ENCODE measurements around the gene FAM131A.

The FAM131A gene

GRCh38 chr3:184357248-184358123 lies 20.1 kb downstream of the FAM131A start:
- DNase-seq (ENCODE audit: low read depth, low spot score), result no peak

DNA sequence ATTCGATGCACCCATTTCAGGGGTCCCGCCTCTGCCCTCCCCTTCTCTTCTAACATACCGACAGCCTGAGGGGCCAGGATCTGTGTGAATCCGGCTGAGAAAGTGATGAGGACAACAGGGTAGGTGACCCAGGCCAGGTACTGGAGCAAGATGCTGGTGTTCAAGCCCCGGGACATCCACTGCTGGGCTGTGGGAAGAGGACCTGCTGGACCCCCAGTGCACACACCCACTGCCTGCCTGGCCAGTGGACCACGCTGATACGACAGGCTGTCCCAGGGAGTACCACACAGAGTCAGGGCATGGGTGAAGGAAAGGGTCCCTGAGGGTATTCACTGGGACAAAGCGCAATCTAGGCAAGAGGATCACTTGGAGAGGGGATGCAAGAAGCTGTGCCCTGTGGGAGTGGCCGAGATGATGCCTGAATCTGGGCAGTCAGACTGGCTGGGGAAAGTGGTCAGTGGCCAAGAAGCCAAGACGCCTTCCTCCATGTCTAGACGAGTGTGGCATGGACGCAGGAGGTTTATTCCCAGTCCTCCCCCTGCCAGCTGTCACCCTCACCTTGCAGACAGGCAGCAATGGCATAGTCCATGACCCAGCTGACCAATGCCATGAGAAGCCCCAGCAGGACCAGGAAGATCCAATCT lies 20.8 kb downstream of the FAM131A start:
- DNase-seq (ENCODE audit: low read depth, low spot score), result no peak

- no peak for DNase-seq (ENCODE audit: low read depth, low spot score)
These were observed 21.5 kb downstream of the FAM131A start for GRCh38 chr3:184358921-184359350.

- no peak for DNase-seq (ENCODE audit: low read depth, low spot score)
These were observed 22.2 kb downstream of the FAM131A start for GRCh38 chr3:184359610-184360009.

DNA sequence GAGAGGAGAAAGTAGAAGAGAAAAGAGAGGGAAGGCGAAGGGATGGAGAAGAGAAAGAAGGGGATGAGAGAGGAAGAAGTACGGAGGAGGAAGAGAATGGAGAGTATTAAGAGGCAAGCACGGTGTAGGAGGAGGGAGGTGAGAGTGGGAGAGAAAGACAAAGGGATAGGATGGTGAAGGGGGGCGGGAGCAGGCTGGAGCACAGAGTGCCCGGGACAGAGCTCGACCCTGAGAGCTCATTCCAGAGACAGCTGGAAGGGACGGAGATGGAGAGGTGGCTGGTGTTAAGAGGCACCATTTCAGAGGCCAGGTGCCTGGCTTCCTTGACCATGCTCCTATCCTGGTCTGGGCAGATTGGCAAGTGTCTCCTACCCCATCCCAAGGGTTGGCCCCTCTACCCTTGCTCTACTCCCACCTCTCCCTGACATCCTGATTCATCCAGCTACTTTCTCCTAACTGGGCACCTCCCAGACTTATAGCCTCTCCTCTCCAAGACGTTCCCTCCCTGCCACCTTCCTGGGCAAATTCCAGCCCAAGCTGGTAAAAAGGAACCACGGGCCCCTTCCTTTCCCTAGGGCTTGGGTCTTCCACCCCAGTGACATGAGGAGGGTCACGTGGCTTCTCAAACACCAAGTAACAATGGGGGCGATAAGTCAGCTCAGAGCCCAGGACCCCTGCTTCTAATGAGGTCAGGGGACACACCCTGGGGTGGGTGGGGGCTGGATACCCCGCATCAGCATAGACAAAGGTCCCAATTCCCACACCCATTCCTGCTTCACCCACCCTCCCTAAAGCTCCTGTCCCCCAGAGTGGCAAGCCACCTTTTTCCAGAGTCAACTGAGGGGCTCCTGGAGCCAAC lies 22.9 kb downstream of the FAM131A start:
- no peak for DNase-seq (ENCODE audit: low read depth, low spot score)

GRCh38 chr3:184360929-184361531 lies 23.6 kb downstream of the FAM131A start:
- DNase-seq (ENCODE audit: low read depth, low spot score), result no peak

DNA sequence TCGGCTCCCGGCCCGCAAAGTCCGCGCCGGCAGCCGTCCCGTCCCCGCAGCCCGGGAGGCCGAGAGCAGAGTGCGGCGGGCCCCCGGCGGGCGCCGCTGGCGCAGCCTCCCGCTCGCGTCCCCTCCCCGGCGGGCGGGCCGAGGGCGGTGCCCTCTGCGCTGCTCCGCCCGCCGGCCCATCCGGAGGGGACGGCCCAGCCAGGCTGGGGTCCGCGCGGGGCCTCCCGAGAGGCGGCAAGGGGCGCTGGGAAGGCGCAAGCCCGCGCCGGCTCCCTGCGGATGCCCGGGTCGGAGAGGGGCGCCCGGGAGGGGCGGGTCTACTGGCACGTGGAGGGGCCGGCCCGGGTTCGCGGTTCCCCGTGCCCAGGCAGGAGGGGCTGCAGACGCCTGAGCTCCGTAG lies 24.1 kb downstream of the FAM131A start, which contains the start of the genes CLCN2 and POLR2H:
TSS of gene CLCN2 (minus strand) at position 74 of the 400 bp plus-strand sequence. CDS start 126 bp downstream, outside the sequence.
TSS of gene POLR2H (plus strand) at position 179 of the 400 bp plus-strand sequence. CDS start 1,783 bp downstream, outside the sequence.
- peak; percentile 85 for DNase-seq (ENCODE audit: low read depth, low spot score)

DNA sequence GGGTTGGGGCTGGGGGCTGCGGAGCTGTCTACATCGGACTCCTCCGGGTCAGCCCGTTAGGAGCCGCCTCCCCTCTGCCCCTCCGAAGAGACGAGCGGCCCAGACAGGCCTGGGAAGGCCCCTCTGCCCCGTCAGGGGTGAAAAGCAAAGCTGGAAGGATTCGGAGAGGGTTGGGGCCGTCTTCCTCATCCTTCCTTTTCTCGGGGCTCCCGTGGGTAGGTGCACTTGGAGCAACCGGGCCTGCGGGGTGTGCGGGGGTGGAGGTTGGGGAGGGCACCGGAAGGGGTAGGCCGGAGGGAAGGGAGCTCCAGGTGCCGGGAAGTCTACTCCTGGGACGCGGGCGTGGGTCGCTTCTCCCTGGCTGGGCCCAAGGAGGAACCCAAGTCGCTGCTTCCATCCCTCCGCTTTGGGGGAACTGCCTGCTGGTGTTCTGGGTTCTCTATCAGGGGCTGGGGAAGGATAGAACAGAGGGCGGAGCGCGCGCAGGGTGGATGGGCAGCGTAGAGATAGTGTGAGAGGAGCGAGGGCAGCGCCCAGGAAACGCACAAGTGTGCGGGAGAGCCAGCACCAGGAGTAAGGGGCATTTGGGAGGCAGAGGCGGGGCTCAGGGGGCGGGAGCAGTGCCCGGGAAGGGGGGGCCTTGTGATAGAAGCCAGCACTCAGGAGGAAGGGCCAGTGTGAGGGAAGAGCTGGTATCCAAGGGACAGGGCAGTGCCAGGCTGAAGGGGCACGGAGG lies 24.7 kb downstream of the FAM131A start:
- peak; percentile 78 for DNase-seq (ENCODE audit: low read depth, low spot score)

GRCh38 chr3:184362668-184363546 lies 25.5 kb downstream of the FAM131A start:
- peak; percentile 99 for DNase-seq (ENCODE audit: low read depth, low spot score)

DNA sequence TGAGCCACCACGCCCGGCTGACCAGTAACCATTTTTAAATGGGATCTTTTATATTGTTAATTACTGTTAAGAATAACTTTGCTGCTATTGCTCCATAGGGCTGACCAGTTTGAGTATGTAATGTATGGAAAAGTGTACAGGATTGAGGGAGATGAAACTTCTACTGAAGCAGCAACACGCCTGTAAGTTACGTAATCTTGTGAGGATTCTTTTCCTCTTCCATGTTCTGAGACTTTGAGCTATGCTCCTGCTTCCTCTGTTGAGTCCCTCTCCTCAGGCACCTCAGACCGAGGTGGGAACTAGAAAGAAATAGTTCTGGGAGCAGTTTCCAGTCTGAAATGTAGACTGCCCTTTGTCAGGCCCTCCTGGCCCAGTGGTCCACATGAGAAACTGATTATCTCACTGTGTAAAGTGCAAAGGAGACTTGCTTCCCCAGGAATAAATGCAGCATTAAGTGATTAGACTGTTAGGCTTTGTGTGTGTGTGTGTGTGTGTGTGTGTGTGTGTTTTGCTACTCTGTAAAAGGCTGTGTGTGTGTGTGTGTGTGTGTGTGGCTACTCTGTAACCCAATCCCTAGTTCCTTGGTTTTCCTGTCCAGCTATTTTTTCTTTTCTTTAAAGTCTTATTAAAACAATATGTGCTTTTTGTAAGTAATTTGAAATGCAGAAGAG lies 29.4 kb downstream of the FAM131A start:
- DNase-seq (ENCODE audit: low read depth, low spot score), result no peak

DNA sequence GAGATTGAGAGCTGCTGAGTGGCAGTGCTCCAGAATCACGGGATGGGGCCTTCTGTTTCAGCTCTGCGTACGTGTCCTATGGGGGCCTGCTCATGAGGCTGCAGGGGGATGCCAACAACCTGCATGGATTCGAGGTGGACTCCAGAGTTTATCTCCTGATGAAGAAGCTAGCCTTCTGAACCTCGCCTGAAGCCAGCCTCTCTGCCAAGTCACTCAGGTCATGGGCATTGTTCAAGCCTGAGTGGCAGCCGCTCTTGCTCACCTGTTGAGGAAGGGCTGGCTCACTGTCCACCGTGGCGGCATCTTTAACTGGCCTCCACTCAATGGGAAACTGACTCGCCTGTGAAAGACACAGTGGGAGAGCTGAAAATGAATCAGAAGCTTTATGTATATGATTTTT lies 30.7 kb downstream of the FAM131A start:
- no peak for DNase-seq (ENCODE audit: low read depth, low spot score)

DNA sequence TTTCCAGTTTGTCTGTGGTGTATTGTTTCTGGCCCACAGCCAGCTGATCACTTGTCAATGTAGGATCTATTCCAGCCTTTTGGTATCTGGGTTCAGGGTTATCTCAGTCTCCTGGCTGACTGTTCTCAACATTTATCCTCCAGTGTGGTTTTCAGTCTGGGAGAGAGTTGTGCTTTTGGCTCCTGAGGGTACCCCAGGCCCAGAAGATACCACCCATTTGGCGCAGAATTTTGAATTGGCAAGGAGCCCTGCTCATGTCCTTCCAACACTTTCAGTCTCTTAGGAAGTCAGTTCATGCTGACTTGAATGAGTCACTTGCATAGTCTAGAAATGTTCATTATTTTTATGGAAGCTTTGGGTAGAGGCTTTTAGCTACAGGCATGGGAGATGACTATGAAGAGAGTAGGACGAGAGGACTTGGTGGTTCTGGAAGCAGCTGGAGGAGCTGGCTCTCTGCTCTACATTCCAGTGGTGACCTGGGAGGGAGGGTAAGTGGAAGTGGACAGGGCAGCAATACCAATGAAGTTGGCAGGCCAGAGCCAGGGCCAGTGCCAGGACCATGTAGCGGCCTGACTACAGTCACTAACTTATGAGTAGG lies 31.3 kb downstream of the FAM131A start:
- DNase-seq (ENCODE audit: low read depth, low spot score), result peak; percentile 83

GRCh38 chr3:184371570-184372018 lies 34.2 kb downstream of the FAM131A start:
- DNase-seq (ENCODE audit: low read depth, low spot score), result peak; percentile 94

GRCh38 chr3:184372296-184372821 lies 35.0 kb downstream of the FAM131A start:
- no peak for DNase-seq (ENCODE audit: low read depth, low spot score)

DNA sequence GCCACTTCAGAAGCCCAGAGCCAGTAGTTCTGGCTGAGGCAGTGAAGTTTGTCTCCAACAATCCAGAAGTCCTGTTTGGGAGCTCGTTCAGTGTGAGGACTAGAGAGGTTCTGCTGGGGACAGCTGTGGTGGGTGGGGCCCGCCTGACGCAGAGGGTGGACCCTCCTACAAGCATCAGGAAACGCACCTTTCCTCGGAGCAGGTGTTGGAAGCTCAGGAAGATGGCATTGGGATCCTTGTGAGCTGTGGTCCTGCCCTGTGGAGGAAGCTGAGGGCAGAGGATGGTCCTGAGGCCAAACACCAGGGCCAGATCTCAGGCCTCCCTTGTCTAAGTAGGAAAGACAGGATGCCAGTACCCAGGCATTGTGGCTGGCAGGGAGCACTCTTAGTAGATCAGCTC lies 35.5 kb downstream of the FAM131A start:
- DNase-seq (ENCODE audit: low read depth, low spot score), result no peak

DNA sequence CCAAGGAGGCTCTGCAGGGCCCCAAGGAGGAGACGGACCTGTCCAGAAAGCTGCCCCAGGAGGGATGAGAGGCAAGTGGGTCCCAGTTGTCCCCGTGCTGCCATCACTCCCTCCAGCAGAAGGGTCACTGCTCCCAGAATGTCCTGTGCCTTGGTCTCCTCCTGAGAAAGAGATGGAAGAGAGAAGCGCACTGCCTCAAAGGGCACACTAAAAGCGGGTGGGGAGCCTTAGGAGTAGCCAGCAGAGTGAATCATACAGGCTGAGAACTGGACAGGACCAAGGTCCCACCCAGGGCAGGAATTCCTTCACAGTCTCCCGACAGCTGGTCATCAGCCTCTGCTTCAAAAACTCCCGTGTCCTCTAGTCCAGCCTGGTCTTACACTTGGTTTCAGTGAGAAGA lies 36.0 kb downstream of the FAM131A start:
- DNase-seq (ENCODE audit: low read depth, low spot score), result no peak

- no peak for DNase-seq (ENCODE audit: low read depth, low spot score)
These were observed 38.5 kb downstream of the FAM131A start for GRCh38 chr3:184375747-184376461.

DNA sequence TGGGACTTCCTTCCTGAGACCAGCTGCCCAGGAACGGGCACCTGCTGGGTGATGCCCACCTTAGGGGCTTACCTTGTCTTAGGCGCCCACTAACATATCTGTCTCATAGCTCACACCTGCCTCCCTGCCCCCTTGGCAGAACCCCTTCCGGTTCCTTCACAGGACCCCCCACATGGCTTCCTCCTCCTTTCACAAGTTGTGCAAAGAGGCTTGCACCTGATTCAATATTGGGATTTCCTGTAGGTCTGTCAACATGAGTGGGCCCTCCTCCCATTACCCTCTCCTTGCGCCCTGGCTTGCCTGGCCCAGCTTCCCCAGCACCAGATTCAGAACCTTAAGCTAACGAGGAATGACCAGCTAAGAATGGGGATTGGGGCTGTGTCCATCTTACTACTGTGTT lies 40.0 kb downstream of the FAM131A start:
- no peak for DNase-seq (ENCODE audit: low read depth, low spot score)

Data from astrocyte of the hippocampus (primary cell).